ENCODE data around the gene SP2.
"Not testable (repeated sequence)": the region's sequence is repeated elsewhere in the genome, so short reads cannot be mapped to it uniquely, and the experiment has no call there.

The SP2 gene

GRCh38 chr17:47917581-47917980 is 21.5 kb downstream of the SP2 start:
- H3K9me3 ChIP-seq (ENCODE audit: low read length), result no peaks in the 10 kb centered on the region
- peaks cover 28% of the 10 kb centered on the region for H3K4me1 ChIP-seq (ENCODE audit: insufficient read depth, low read length)
- peaks cover 7% of the 10 kb centered on the region for H3K36me3 ChIP-seq (ENCODE audit: insufficient read depth, low read length)
- H3K4me3 ChIP-seq (ENCODE audit: low read depth in 1 of 2, low read length in 2 of 2), result no peak overlapping the region
- H3K27ac ChIP-seq (ENCODE audit: low read depth, low read length), result no peak overlapping the region
- H3K9ac ChIP-seq (ENCODE audit: low read length), result no peak overlapping the region
- no peaks in the 10 kb centered on the region for H3K27me3 ChIP-seq (ENCODE audit: control insufficient read depth in 1 of 2, insufficient read depth in 2 of 2, low read length in 2 of 2)

GRCh38 chr17:47918006-47918405 is 22.0 kb downstream of the SP2 start:
- H3K9me3 ChIP-seq (ENCODE audit: low read length), result no peaks in the 10 kb centered on the region
- H3K27ac ChIP-seq (ENCODE audit: low read depth, low read length), result no peak overlapping the region
- peaks cover 11% of the 10 kb centered on the region for H3K36me3 ChIP-seq (ENCODE audit: insufficient read depth, low read length)

GRCh38 chr17:47918991-47919390 is 23.0 kb downstream of the SP2 start:
- peaks cover 20% of the 10 kb centered on the region for H3K36me3 ChIP-seq (ENCODE audit: insufficient read depth, low read length)
- peaks cover 28% of the 10 kb centered on the region for H3K4me1 ChIP-seq (ENCODE audit: insufficient read depth, low read length)
- no peak overlapping the region for H3K4me3 ChIP-seq (ENCODE audit: low read depth in 1 of 2, low read length in 2 of 2)
- no peak overlapping the region for H3K9ac ChIP-seq (ENCODE audit: low read length)
- no peaks in the 10 kb centered on the region for H3K9me3 ChIP-seq (ENCODE audit: low read length)
- no peak overlapping the region for H3K27ac ChIP-seq (ENCODE audit: low read depth, low read length)
- no peaks in the 10 kb centered on the region for H3K27me3 ChIP-seq (ENCODE audit: control insufficient read depth in 1 of 2, insufficient read depth in 2 of 2, low read length in 2 of 2)

More at GRCh38 chr17:47918006-47918405, 22.0 kb downstream of the SP2 start:
- Histone ChIP-seq H3K4me1 (ENCODE audit: insufficient read depth, low read length) (peaks cover 28% of the 10 kb centered on the region), H3K9ac (ENCODE audit: low read length) (no peak overlapping the region), H3K4me3 (ENCODE audit: low read depth in 1 of 2, low read length in 2 of 2) (no peak overlapping the region), H3K27me3 (ENCODE audit: control insufficient read depth in 1 of 2, insufficient read depth in 2 of 2, low read length in 2 of 2) (no peaks in the 10 kb centered on the region)

GRCh38 chr17:47919889-47920288 is 23.9 kb downstream of the SP2 start:
- H3K27ac ChIP-seq (ENCODE audit: low read depth, low read length); H3K9me3 ChIP-seq (ENCODE audit: low read length); H3K4me3 ChIP-seq (ENCODE audit: low read depth in 1 of 2, low read length in 2 of 2); H3K9ac ChIP-seq (ENCODE audit: low read length); H3K27me3 ChIP-seq (ENCODE audit: control insufficient read depth in 1 of 2, insufficient read depth in 2 of 2, low read length in 2 of 2): not testable (repeated sequence)
- peaks cover 29% of the 10 kb centered on the region for H3K36me3 ChIP-seq (ENCODE audit: insufficient read depth, low read length)
- peaks cover 21% of the 10 kb centered on the region for H3K4me1 ChIP-seq (ENCODE audit: insufficient read depth, low read length)

GRCh38 chr17:47924785-47925677 is 29.0 kb downstream of the SP2 start:
- no peak overlapping the region for H3K4me3 ChIP-seq (ENCODE audit: low read depth in 1 of 2, low read length in 2 of 2)
- no peak overlapping the region for H3K27ac ChIP-seq (ENCODE audit: low read depth, low read length)
- peaks cover 56% of the 10 kb centered on the region for H3K36me3 ChIP-seq (ENCODE audit: insufficient read depth, low read length)
- H3K4me1 ChIP-seq (ENCODE audit: insufficient read depth, low read length), result no peaks in the 10 kb centered on the region
- H3K9ac ChIP-seq (ENCODE audit: low read length), result no peak overlapping the region
- no peaks in the 10 kb centered on the region for H3K27me3 ChIP-seq (ENCODE audit: control insufficient read depth in 1 of 2, insufficient read depth in 2 of 2, low read length in 2 of 2)
- H3K9me3 ChIP-seq (ENCODE audit: low read length), result no peaks in the 10 kb centered on the region

GRCh38 chr17:47925678-47925988 is 29.6 kb downstream of the SP2 start:
- no peaks in the 10 kb centered on the region for H3K9me3 ChIP-seq (ENCODE audit: low read length)
- no peaks in the 10 kb centered on the region for H3K27me3 ChIP-seq (ENCODE audit: control insufficient read depth in 1 of 2, insufficient read depth in 2 of 2, low read length in 2 of 2)
- no peak overlapping the region for H3K4me3 ChIP-seq (ENCODE audit: low read depth in 1 of 2, low read length in 2 of 2)
- H3K9ac ChIP-seq (ENCODE audit: low read length), result no peak overlapping the region
- H3K4me1 ChIP-seq (ENCODE audit: insufficient read depth, low read length), result no peaks in the 10 kb centered on the region
- H3K36me3 ChIP-seq (ENCODE audit: insufficient read depth, low read length), result peaks cover 62% of the 10 kb centered on the region
- H3K27ac ChIP-seq (ENCODE audit: low read depth, low read length), result no peak overlapping the region

- no peaks in the 10 kb centered on the region for H3K9me3 ChIP-seq (ENCODE audit: low read length)
- H3K27ac ChIP-seq (ENCODE audit: low read depth, low read length), result no peak overlapping the region
- H3K4me3 ChIP-seq (ENCODE audit: low read depth in 1 of 2, low read length in 2 of 2), result no peak overlapping the region
- no peaks in the 10 kb centered on the region for H3K27me3 ChIP-seq (ENCODE audit: control insufficient read depth in 1 of 2, insufficient read depth in 2 of 2, low read length in 2 of 2)
- no peaks in the 10 kb centered on the region for H3K4me1 ChIP-seq (ENCODE audit: insufficient read depth, low read length)
- peaks cover 52% of the 10 kb centered on the region for H3K36me3 ChIP-seq (ENCODE audit: insufficient read depth, low read length)
- no peak overlapping the region for H3K9ac ChIP-seq (ENCODE audit: low read length)
Observed at GRCh38 chr17:47927821-47928400, 31.9 kb downstream of the SP2 start.

- Histone ChIP-seq H3K27me3 (ENCODE audit: control insufficient read depth in 1 of 2, insufficient read depth in 2 of 2, low read length in 2 of 2) (no peaks in the 10 kb centered on the region), H3K9ac (ENCODE audit: low read length) (no peak overlapping the region), H3K36me3 (ENCODE audit: insufficient read depth, low read length) (peaks cover 47% of the 10 kb centered on the region), H3K4me1 (ENCODE audit: insufficient read depth, low read length) (no peaks in the 10 kb centered on the region), H3K27ac (ENCODE audit: low read depth, low read length) (no peak overlapping the region), H3K9me3 (ENCODE audit: low read length) (no peaks in the 10 kb centered on the region), H3K4me3 (ENCODE audit: low read depth in 1 of 2, low read length in 2 of 2) (no peak overlapping the region)
Observed at GRCh38 chr17:47928415-47928814, 32.4 kb downstream of the SP2 start.

- H3K9me3 ChIP-seq (ENCODE audit: low read length), result no peaks in the 10 kb centered on the region
- H3K4me3 ChIP-seq (ENCODE audit: low read depth in 1 of 2, low read length in 2 of 2), result no peak overlapping the region
- no peak overlapping the region for H3K9ac ChIP-seq (ENCODE audit: low read length)
- no peaks in the 10 kb centered on the region for H3K27me3 ChIP-seq (ENCODE audit: control insufficient read depth in 1 of 2, insufficient read depth in 2 of 2, low read length in 2 of 2)
- no peak overlapping the region for H3K27ac ChIP-seq (ENCODE audit: low read depth, low read length)
- peaks cover 38% of the 10 kb centered on the region for H3K36me3 ChIP-seq (ENCODE audit: insufficient read depth, low read length)
- H3K4me1 ChIP-seq (ENCODE audit: insufficient read depth, low read length), result no peaks in the 10 kb centered on the region
Observed at GRCh38 chr17:47929218-47930000, 33.4 kb downstream of the SP2 start.

- no peak overlapping the region for H3K9ac ChIP-seq (ENCODE audit: low read length)
- H3K27ac ChIP-seq (ENCODE audit: low read depth, low read length), result no peak overlapping the region
- peaks cover 17% of the 10 kb centered on the region for H3K36me3 ChIP-seq (ENCODE audit: insufficient read depth, low read length)
- H3K9me3 ChIP-seq (ENCODE audit: low read length), result no peaks in the 10 kb centered on the region
- H3K27me3 ChIP-seq (ENCODE audit: control insufficient read depth in 1 of 2, insufficient read depth in 2 of 2, low read length in 2 of 2), result no peaks in the 10 kb centered on the region
- no peak overlapping the region for H3K4me3 ChIP-seq (ENCODE audit: low read depth in 1 of 2, low read length in 2 of 2)
- H3K4me1 ChIP-seq (ENCODE audit: insufficient read depth, low read length), result no peaks in the 10 kb centered on the region
Observed at GRCh38 chr17:47931848-47932247, 35.8 kb downstream of the SP2 start.

GRCh38 chr17:47934856-47935255 is 38.8 kb downstream of the SP2 start:
- no peaks in the 10 kb centered on the region for H3K27me3 ChIP-seq (ENCODE audit: control insufficient read depth in 1 of 2, insufficient read depth in 2 of 2, low read length in 2 of 2)
- H3K9me3 ChIP-seq (ENCODE audit: low read length), result no peaks in the 10 kb centered on the region
- no peaks in the 10 kb centered on the region for H3K4me1 ChIP-seq (ENCODE audit: insufficient read depth, low read length)

More at GRCh38 chr17:47934856-47935255, 38.8 kb downstream of the SP2 start:
- no peak overlapping the region for H3K9ac ChIP-seq (ENCODE audit: low read length)
- no peak overlapping the region for H3K4me3 ChIP-seq (ENCODE audit: low read depth in 1 of 2, low read length in 2 of 2)
- H3K27ac ChIP-seq (ENCODE audit: low read depth, low read length), result no peak overlapping the region
- H3K36me3 ChIP-seq (ENCODE audit: insufficient read depth, low read length), result peaks cover 6% of the 10 kb centered on the region
